ENCODE measurements around the gene LRRC51.
"Not testable (repeated sequence)": the region's sequence is repeated elsewhere in the genome, so short reads cannot be mapped to it uniquely, and the experiment has no call there.

Gene LRRC51

DNA sequence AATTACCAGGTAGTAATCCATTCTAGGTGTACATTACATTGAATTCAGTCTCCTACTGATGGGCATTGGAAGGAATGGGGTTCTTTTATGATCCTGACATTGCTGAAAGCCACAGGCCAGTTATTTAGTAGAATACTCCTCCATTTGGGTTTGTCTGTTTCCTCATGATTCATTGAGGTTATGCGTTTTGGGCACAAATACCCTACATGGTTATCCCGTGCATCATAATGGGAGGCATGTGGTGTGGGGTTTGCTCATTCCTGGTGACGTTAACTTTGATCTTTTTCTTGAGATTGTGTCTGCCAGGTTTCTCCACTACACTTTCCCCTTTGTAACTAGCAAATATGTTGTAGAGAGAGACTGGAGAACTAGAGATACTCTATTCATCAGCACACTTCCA lies 60.4 kb downstream of the LRRC51 start:
- no peak for DNase-seq

GRCh38 chr11:72142086-72142485 lies 61.4 kb downstream of the LRRC51 start:
- DNase-seq: not testable (repeated sequence)

DNA sequence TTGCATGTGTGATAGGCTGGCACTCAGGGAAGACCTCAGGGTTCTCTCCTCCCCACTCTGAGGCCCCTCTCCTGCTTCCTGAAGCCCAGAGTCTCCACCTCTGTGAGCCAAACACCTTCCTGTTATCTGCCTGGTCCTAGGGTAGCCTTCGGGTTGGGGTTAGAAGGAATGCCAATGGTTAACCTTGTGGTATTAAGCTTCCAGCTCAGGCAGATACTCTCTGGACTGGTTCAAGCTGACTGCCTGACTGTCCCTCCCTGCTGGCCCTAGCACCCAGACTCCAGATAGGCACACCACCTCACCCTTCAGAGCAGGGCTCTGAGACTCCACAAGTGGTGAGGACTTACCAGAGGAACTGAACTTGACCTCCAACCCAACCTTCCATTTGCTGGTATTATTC lies 61.9 kb downstream of the LRRC51 start:
- not testable (repeated sequence) for DNase-seq

DNA sequence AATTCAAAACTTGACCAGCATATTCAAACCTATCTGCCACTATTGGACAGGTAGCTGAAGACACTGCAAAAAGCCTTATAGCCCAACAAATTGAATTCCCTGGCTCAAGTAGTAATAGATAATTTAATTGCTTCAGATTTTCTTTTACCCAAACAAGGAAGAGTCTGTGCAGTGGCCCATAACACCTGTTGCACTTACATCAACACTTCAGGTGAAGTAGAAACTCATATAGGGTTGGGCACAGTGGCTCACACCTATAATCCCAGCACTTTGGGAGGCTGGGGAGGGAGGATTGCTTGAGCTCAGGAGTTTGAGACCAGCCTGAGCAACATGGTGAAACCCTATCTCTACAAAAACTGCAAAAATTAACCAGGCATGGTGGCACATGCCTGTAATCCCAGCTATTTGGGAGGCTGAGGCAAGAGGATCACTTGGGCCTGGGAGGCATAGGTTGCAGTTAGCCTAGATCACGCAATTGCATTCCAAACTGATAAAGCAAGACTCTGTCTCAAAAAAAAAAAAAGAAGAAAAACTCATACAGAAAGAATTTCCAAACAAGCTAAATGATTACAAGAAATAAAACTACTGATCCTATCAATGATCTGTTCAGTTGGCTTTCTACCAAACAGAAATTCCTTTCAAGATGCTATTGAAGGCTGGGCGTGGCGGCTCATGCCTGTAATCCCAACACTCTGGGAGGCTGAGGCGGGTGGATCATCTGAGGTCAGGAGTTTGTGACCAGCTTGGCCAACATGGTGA lies 64.3 kb downstream of the LRRC51 start:
- DNase-seq: no peak
